22Rv1 (cell line): Measurements from ENCODE around the gene HFE.
A peak's percentile ranks its signal among the peaks of the same experiment; 100 is the strongest.

Source experiments
- ZFX ChIP-seq: fragments of 450-650 bp; IDR thresholded peaks from 2 replicates; pipeline ENCODE4 v1.6.1; 2017; ENCODE audit warnings: antibody characterized with exemption, borderline replicate concordance
- TF ChIP-seq, protein P1 (sequence below): fragments of 450-650 bp; IDR thresholded peaks from 2 replicates; pipeline ENCODE4 v1.5.1; 2017; ENCODE audit warnings: mild to moderate bottlenecking

DNA sequence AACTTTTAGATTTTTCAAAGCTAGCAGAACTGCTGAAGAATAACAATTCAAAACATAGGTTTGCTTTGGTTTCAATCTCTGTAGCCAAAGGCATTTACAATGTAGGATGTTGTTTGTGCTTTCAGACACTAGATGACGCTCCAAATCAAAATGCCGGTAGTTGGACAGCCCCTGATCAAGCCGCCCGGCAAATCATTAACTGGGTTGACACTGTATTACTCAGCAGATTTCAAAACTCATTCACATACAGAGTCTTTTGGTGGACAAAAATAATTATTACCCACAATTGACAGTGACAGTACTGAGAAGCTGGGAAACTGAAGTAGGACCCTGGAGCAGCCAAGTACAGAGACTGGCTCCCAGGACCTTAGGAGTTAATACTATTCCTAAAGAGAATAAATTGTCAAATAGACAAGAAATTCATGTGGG is 21.3 kb upstream of the HFE start:
- no peak for TF ChIP-seq ZFX
- TF ChIP-seq, protein P1, sequence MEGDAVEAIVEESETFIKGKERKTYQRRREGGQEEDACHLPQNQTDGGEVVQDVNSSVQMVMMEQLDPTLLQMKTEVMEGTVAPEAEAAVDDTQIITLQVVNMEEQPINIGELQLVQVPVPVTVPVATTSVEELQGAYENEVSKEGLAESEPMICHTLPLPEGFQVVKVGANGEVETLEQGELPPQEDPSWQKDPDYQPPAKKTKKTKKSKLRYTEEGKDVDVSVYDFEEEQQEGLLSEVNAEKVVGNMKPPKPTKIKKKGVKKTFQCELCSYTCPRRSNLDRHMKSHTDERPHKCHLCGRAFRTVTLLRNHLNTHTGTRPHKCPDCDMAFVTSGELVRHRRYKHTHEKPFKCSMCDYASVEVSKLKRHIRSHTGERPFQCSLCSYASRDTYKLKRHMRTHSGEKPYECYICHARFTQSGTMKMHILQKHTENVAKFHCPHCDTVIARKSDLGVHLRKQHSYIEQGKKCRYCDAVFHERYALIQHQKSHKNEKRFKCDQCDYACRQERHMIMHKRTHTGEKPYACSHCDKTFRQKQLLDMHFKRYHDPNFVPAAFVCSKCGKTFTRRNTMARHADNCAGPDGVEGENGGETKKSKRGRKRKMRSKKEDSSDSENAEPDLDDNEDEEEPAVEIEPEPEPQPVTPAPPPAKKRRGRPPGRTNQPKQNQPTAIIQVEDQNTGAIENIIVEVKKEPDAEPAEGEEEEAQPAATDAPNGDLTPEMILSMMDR, result peak; percentile 94
